GM12865 (cell line): ENCODE measurements around the gene ZNF133.

ENCODE experiments used
- DNase-seq: peaks from one replicate; pipeline ENCODE4 v3.0.0; 2010; ENCODE audit warnings: low read depth
- H3K4me3 ChIP-seq: 2 replicates; pipeline ENCODE4 v1.5.1; 2011; ENCODE audit warnings: mild to moderate bottlenecking, low read depth, low read length, control low read depth
- TF ChIP-seq, protein P1 (sequence below): IDR thresholded peaks from 2 replicates; pipeline ENCODE4 v1.5.1; 2011; ENCODE audit warnings: low read length, control low read depth, low read depth, inconsistent platforms; ENCODE audit not compliant: insufficient read depth; ENCODE audit errors: missing control alignments

Gene ZNF133

DNA sequence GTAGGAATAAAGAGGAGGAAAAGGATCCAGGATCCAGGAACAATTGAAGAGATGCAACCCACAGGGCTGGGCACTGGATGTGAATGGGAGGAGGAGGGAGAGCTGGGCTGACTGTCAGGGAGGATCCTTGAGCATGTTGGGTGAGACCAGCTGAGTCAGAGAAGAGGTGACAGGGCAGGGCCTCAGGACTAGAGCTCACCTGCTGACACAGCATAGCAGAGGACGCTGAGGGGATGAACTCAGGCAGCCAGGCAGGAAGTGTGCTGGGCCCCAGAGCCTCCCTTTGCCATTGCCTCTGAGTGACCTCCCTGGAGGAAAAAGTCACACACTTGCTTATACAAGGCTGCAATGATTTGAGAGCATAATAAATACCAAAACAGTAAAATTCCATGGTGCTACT, 72.3 kb downstream of the ZNF133 start:
- no peak for DNase-seq
- no peak overlapping the region for H3K4me3 ChIP-seq
- TF ChIP-seq, protein P1, sequence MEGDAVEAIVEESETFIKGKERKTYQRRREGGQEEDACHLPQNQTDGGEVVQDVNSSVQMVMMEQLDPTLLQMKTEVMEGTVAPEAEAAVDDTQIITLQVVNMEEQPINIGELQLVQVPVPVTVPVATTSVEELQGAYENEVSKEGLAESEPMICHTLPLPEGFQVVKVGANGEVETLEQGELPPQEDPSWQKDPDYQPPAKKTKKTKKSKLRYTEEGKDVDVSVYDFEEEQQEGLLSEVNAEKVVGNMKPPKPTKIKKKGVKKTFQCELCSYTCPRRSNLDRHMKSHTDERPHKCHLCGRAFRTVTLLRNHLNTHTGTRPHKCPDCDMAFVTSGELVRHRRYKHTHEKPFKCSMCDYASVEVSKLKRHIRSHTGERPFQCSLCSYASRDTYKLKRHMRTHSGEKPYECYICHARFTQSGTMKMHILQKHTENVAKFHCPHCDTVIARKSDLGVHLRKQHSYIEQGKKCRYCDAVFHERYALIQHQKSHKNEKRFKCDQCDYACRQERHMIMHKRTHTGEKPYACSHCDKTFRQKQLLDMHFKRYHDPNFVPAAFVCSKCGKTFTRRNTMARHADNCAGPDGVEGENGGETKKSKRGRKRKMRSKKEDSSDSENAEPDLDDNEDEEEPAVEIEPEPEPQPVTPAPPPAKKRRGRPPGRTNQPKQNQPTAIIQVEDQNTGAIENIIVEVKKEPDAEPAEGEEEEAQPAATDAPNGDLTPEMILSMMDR: no peak

DNA sequence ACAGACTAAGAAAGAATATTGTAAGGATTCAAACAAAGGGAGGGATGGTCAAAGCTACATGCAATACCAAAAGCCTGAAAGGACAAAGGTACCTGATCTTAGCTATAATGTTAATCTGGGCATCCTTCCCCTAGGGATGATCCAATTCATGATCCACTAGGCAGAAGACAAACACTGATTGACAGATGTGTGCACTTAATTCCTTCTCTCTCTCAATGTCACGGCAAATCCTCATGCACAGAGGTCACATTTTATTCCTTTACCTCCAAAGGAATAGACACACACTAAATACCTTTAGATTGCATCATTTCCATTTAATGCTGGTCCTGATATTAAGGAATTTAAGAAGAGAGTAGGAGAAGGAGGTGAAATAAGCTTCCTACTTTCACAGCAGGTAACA, 73.4 kb downstream of the ZNF133 start:
- H3K4me3 ChIP-seq: no peak overlapping the region
- DNase-seq: no peak
- TF ChIP-seq, protein P1: no peak

DNA sequence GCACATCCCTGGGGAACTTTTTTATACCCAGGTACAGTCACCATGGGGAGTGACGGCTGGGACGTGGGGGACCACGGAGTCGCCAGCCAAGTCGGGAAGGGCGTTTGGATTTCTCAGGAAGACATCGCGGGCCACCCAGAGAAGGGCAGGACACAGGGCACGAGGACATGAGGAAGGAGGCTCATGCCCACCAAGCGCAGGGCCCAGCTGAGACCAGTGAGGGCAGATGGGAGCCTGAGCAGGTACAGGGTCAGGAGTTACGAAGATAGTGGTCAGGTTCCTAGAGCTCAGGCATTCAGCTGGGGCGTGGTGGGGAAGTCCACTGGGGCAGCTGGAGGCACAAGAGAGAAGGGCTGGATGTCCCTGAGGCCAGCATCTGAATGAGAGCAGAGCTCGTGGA, 74.6 kb downstream of the ZNF133 start:
- H3K4me3 ChIP-seq: no peak overlapping the region
- DNase-seq: no peak
- TF ChIP-seq, protein P1: no peak

DNA sequence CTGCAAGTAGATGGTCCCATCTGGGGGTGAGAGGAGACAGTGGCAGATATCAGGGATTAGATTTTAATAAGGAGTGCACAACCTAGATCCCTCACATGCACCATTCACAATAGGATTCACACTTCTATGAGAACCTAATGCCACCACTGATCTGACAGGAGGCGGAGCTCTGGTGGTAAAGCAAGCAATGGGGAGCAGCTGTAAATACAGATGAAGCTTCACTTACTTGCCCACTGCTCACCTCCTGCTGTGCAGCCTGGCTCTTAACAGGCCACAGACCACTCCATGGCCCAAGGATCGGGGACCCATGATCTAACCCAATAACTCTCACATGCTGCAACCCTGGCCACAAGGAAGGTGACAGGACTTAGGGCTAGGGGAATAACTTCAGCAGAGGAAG, 75.4 kb downstream of the ZNF133 start:
- TF ChIP-seq, protein P1: no peak
- no peak overlapping the region for H3K4me3 ChIP-seq
- no peak for DNase-seq

DNA sequence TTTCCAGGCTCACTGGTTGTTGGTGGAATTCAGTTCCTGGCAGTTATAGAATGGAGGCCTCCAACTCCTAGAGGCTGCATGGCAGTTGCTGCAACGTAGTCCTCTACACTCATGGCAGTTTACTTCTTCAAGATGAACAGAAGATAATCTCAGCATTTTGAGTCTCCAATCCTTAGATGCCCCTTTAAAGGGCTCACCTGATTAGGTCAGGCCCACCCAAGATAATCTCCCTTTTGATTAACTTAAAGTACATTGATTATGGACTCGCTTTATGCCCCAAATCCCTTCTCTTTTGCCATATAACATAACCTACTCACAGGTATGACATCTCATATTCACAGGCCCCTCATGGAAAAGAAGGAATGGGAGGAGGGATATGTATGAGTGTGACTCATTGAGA, 76.4 kb downstream of the ZNF133 start:
- TF ChIP-seq, protein P1: no peak
- H3K4me3 ChIP-seq: no peak overlapping the region
- DNase-seq: no peak
